ENCODE results near the gene SLC19A1.

Gene SLC19A1

GRCh38 chr21:45496968-45497845 is 45.0 kb downstream of the SLC19A1 start:
- in situ Hi-C loops (cut with HindIII; ENCODE audit: low sequenced_read_pairs) = no loop called here

DNA sequence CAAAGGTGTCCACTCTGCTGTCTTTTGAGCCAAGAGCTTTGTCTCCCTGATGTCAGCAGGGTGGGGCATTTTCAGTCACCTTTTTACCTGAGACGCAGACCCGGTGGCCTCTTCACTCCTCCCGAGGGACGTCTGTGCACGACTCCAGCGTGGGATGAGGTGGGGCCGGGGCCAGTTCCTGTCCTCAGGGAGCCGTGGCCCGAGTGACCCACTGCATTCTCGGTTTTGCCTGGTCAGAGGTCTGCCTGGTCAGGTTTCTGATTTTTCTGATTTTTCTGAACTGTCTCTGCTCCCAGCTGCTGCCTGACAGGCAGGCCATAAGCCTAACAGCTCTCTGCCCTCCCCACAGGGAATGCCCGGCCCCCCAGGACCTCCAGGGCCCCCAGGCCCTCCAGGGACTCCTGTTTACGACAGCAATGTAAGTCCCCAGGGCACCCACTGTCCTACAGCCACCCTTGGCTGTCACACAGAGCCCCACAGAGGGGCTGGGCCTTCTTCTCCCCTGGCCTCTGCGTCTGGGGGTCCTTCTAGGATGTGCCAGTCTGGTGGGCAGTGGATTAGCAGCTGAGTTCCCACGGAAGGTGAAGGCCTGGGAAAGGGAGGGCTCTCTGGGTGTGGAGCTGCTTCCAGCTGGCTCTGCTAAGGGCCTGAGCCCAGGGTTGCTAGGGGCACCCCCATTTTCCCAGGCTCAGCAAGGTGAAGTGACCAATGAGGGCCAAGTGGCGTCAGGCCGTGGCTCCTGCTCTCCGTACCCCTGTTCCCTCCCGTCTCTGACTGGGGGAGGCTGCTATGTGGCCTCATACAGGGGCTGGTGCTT is 45.9 kb downstream of the SLC19A1 start:
- in situ Hi-C loops (cut with HindIII; ENCODE audit: low sequenced_read_pairs) = no loop called here

GRCh38 chr21:45494851-45495680 is 47.2 kb downstream of the SLC19A1 start:
- in situ Hi-C loops (cut with HindIII; ENCODE audit: low sequenced_read_pairs) = no loop called here

DNA sequence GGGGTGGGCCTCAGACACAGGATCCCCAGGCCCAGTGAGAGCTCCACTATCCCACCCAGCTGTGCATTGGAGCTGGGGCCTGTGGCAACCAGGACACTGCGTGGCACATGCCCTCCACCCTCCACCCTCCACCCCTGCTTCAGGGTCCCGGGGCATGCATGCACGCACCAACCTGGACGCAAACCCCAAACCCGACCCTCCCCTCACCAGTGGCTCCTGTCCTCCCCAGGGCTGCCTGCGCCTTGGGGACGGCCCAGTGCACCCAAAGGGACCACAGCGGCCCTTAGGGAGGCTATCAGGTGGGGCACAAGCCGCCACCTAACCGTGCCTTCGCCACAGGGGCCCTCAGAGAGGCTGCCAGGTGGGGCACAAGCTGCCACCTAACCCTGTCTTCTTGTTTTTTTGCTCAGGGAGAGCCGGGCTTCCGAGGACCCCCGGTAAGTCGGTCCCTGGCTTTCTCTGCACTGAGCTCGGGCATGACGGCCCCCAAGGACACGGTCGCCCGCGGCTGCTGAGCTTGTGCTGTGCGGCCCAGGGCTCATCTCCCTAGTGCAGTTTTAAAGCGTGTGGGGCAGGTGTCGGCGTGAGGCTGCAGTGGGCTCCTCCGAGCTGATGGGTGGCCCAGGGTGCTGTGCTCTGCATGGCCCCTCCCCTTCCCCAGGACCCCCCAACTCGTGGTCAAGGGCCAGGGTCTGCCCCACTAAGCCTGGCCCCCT is 47.9 kb downstream of the SLC19A1 start:
- in situ Hi-C loops (cut with HindIII; ENCODE audit: low sequenced_read_pairs) = no loop called here

DNA sequence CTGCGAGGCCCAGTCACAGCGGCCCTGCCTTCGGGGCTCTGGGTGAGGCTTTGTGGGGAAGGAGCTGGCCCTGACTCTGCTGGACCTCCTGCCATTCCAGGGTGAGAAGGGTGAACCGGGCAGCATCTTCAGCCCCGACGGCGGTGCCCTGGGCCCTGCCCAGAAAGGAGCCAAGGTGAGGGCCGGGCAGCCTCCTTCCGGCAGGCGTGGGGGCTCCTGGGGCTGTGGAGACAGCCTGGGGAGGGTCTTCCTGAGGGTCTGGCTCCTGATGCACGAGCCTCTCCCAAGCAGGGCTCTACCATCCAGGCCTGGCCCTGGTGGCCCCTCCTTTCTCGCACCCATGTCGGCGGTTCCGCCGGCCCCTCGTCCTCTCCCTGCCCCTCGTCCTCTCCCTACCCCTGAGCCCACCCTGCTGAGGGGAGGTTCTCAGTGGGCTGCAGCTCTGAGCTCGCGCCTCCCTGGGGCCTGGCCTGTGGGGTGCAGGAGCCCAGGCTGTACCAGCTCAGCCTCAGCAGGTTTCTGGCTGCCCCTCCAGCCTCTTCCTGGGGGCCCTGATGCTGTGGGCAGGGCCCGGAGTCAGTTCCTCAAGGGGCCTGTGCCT is 48.7 kb downstream of the SLC19A1 start:
- in situ Hi-C loops (cut with HindIII; ENCODE audit: low sequenced_read_pairs) = no loop called here

DNA sequence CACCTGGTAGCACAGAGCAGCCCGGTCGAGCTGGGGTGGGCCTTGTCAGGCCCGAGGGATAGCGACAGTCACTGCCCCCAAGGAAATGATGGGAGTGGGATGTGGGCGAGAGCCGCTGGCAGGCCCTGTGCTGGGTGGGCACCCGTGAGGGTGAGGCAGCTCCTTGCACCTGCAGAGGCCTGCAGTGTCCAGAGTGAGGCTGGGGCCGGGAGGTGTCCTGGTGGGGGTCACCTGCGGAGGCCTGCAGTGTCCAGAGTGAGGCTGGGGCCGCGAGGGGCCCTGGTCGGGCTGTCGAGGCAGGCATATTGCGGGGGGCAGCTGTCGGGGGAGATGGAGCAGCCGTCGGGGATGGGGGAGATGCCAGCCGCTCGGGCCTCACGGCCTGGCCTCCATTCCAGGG is 49.5 kb downstream of the SLC19A1 start:
- in situ Hi-C loops (cut with HindIII; ENCODE audit: low sequenced_read_pairs) = no loop called here

DNA sequence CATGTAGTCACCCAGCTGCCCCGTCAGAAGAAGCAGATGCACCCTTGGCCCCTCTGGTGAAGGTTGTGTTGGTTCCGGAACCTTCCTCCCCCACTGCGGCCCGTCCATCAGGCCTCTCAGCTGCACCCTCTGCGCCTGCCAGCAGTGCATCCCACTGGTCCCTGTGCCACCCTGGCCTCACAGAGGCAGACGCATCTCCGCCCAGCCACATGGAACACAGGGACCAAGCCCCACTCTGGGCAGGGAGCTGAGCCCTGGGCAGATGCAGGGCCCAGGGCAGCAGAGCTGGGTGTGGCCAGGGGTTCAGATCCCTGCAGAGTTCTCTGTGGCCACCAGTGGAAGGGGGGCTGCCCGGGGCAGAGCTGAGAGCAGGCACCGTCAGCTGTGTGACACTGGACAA is 50.6 kb downstream of the SLC19A1 start:
- in situ Hi-C loops (cut with HindIII; ENCODE audit: low sequenced_read_pairs) = no loop called here

GRCh38 chr21:45491056-45491455 is 51.2 kb downstream of the SLC19A1 start:
- in situ Hi-C loops (cut with HindIII; ENCODE audit: low sequenced_read_pairs) = no loop called here

DNA sequence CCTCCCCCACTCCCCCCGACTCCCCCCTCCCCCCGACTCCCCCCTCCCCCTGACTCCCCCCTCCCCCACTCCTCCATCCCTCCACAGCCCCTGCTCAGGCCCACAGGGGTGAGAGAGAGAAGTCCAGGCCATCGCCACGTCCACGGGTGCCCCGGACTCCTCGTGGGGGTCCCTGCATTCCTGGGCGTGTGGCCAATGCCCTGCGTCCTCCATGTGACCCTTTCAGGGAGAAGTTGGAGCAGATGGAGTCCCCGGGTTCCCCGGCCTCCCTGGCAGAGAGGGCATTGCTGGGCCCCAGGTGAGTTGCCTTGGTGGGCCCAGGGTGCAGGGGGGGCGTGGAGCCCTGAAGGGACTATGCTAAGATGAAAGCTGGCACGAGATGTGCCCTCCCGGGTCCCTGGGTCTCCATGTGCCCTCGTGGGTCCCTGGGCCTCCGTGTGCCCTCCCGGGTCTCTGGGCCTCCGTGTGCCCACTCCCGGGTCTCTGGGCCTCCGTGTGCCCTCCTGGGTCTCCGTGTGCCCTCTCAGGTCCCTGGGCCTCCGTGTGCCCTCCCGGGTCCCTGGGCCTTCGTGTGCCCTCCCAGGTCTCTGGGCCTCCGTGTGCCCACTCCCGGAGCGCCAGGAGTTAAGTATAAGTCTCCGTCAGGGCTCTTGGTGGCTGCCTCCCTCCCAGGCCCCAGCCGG is 52.0 kb downstream of the SLC19A1 start:
- in situ Hi-C loops (cut with HindIII; ENCODE audit: low sequenced_read_pairs) = no loop called here

GRCh38 chr21:45489722-45489982 is 52.6 kb downstream of the SLC19A1 start:
- in situ Hi-C loops (cut with HindIII; ENCODE audit: low sequenced_read_pairs) = no loop called here

DNA sequence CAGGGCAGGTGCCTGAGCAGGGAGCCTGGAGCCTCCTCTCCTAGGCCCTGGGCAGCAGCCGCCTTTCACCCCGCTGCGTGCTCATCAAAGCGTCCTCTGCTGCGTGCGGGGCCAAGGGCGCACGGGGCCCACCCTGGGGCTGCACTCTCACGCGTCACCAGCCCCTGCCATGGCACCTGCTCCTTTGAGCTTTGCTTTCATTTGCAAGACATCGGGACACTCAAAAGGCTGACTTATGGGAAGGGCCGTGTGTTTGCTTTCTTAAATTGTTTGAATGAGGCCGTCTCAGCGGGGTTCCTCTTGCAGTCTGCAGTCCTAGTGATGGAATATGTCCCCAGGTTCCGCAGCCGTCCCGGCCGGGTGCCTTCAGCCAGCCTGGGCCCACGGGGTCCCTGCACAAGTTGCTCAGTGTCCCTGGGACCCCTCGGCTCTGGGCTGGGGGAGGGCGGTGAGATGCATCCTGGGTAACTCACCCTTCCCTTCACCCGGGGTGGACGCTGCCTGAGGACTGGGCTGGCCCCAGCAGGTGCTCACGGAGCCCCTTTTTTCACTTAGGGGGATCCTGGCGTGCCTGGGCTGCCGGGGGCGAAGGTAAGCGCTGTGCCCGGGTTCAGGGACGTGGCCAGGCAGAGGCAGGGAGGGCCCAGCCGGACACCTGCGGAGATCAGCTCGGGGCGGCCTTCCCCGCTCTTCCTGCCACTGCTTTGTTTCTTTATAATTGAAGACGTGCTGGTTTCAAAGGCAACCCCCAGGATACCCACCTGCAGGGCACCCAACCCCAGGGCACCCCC is 53.1 kb downstream of the SLC19A1 start:
- in situ Hi-C loops (cut with HindIII; ENCODE audit: low sequenced_read_pairs) = no loop called here

- in situ Hi-C loops (cut with HindIII; ENCODE audit: low sequenced_read_pairs) = no loop called here
Measured at GRCh38 chr21:45487891-45488600, 54.2 kb downstream of the SLC19A1 start.

DNA sequence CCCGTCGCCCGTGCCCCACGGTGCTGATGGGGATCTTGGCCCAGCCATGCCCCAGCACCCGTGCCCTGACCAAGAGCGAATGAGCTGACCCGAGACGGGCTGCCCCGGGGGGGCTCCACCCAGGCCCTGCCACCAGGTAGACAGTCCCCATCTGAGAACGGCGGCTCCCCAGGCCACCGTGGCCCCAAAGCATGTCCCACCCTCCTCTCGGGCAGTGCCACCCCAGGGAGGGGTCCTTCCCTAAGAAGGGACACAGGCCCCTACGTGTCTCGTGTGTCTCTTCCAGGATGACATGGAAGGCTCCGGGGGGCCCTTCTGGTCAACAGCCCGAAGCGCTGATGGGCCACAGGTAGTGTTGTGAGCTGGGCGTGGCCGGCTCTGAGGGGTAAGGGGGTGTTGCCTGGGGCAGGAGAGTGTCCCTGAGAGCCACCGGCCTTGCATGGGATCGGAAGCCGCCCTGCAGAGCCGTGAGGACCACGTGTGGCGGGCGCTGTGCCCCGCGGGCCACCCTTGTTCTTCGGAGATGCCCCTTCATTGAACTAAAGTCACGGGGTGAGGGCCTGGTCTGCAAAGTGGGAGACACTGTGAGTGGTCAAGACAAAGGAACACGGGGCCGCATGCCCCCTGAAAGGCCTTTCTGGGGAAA is 55.0 kb downstream of the SLC19A1 start:
- in situ Hi-C loops (cut with HindIII; ENCODE audit: low sequenced_read_pairs) = no loop called here

DNA sequence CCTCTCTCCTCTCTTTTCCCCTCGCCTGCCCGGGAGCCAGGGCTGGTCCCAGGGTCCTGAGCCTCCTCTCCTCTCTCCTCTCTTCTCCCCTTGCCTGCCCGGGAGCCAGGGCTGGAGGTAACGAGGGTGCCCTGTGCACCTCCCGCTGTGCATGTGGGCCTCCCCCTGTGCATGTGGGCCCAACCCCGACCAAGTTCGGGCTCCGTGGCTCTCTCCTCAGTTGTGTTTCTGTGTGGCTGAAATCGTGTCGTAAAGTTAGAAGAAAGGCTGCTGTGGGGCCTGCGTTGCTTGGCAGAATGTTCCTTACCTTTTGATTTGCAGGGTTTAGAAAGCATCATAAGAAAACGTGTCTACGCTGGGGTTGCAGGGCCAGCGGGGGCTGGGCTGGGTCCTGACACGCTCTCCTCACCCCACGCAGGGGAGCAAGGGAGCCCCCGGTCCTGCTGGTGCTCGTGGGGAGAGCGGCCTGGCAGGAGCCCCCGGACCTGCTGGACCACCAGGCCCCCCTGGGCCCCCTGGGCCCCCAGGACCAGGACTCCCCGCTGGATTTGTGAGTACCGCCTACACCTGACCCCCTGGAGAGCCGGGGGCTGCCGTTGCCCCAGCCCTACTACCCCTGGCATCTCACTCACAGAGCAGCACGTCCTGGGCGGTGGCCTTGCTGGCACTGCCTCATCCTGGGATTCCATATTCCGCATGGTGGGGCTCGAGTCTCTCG is 55.6 kb downstream of the SLC19A1 start:
- in situ Hi-C loops (cut with HindIII; ENCODE audit: low sequenced_read_pairs) = no loop called here

DNA sequence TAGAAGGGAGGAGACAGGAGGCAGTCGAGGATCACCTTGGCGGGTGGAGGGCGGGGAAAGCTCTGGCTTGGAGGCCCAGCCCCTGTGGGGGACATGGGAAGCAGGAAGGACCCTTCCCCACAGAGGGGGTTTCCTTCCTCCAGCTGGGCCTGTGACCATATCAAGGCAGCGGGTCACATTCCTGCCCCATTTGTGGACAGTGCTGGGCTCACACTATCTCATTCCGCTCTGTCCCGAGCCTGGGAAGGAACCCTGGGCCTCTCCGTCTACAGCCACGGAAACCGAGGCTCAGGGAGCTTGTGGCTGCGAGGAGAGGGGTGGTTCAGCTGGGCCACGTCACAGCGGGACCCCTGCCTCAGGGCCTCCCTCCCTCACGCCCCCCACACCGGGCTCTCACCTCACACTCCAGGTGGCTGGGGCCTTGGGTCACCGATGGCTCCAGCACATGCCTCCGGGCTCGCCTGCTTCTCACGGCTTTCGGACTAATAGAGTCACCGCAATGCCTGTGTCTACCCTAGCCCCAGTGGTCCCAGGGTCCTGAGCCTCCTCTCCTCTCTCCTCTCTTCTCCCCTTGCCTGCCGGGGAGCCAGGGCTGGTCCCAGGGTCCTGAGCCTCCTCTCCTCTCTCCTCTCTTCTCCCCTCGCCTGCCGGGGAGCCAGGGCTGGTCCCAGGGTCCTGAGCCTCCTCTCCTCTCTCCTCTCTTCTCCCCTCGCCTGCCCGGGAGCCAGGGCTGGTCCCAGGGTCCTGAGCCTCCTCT is 56.4 kb downstream of the SLC19A1 start:
- in situ Hi-C loops (cut with HindIII; ENCODE audit: low sequenced_read_pairs) = no loop called here

- in situ Hi-C loops (cut with HindIII; ENCODE audit: low sequenced_read_pairs) = no loop called here
Measured at GRCh38 chr21:45484318-45484717, 57.9 kb downstream of the SLC19A1 start.
